Eye (tissue), 1 donor: ENCODE measurements around the gene TBC1D2B.
"Not testable (repeated sequence)": the region's sequence is repeated elsewhere in the genome, so short reads cannot be mapped to it uniquely, and the experiment has no call there.

ENCODE experiments used
- DNase-seq: peaks from one replicate; pipeline ENCODE4 v3.0.0-alpha.2; 2015

TBC1D2B gene

DNA sequence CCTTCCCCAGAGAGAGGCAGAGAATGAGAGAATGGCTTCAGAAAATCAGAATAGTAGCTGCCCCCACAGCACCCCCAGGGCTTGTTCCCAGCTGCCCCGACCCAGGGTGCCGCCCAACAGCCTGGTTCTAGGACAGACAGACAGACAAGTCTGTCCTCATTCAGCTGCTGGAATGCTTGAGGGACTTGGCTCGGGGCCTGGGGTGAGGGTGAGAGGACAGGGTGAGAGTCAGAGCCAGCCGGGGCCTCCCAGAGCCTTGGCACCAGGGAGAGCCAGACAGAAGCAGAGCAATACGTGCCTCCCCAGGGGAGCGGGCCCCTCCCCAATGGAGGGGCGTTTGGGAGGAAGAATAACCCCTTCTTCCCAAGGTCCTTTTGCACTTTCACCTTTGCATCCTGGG, 105.6 kb downstream of the TBC1D2B start:
- DNase-seq = not testable (repeated sequence)

DNA sequence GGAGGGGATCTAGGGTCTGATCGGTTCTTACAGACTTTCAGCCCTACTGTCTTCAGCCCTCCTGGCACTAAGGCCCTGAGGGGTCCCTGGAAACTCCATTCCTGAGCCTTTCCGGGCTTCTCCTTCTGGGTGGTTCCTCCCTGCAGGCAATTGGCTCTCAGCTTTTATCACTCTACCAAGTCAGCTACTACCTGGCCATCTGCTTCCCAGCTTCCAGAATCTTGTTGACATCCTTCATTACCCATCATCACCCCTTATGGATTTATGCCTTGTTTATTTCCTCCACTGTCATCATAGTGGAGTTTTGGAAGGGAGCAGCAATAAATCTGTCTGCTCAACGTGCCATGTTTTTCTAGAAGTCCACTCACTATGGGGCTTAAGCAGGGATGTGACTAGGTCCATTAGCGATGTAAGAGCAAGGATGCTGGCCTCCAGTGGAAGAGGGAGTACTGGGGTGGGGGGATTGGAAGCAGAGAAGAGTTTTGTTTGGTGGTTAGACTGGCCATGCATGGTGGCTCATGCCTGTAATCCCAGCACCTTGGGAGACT, 106.6 kb downstream of the TBC1D2B start:
- DNase-seq = not testable (repeated sequence)

DNA sequence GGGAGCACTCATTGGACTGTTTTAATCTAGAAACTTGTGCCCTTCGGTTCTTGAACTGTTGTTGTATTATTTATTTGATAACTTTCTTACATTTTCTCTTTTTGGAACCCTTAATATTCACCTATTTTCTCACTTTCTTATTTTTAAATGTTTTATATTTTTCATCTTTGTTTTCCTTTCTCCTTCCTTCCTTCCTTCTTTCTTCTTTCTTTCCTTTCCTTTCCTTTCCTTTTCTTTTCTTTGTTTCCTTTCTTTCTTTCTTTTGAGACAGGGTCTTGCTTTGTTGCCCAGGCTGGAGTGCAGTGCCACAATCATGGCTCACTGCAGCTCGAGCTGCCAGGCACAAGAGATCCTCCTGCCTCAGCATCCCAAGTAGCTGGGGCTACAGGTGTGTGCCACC, 108.5 kb downstream of the TBC1D2B start:
- DNase-seq = no peak

DNA sequence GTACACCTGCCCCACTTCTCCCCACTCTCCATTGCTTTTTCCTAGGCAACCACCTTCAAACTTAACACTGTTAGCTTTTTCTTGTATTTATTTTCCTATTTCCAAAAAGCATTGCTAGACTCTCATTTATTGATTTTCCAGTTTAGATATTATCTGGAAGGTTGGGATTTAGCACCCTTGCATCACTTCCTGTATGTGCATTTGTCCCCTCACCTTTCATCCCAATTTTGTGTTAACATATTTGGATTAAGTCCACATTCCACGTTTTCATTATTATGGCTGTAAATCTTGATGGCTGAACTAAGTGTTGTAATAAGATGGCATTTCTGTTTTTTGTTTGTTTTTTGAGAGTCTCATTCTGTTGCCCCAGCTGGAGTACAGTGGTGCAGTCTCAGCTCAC, 109.7 kb downstream of the TBC1D2B start:
- no peak for DNase-seq

DNA sequence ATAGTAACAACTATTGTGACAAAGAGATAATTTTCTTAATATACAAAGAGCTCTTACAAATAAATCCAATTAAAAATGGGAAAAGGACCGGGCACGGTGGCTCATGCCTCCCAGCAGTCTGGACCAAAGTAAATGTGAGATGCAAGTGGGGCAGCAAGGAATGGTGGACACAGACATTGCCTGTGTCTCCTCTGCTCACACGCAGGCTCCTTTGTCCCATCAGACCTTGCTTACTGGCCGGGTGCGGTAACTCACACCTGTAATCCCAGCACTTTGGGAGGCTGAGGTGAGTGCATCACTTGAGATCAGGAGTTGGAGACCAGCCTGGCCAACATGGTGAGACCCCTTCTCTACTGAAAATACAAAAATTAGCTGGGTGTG, 110.3 kb downstream of the TBC1D2B start:
- DNase-seq = not testable (repeated sequence)

DNA sequence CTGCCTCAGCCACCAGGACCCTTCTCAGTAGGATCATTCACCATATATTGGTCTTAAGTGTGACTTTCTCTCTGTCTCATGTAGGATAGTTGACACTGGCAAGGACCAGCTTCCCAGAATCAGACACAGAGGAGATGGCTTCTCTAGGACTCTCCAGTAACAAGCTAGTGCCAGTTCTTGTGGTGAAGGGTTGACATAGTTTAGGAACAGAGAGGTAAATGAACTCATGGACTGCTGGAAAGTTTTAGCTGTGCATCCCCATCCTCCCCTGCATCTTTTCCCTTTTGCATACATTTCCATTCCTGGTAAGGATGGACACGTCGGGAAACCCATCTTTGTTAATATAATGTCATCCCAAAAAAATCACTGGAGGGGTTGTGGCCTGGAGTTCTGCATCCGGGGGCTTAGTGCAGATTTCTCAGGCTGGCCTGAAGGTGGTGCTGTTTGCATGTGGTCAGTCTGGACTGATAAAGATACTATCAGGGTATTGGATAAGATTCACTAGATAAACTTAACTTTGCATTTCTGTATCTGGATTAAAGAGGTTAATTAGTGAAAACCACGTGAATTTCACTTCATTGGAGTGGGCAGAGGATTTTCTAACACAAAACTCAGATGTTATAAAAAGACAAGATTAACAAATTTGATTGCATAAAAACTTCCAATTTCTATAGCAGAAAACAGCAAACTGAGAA, 110.8 kb downstream of the TBC1D2B start:
- peak; percentile 62 for DNase-seq

DNA sequence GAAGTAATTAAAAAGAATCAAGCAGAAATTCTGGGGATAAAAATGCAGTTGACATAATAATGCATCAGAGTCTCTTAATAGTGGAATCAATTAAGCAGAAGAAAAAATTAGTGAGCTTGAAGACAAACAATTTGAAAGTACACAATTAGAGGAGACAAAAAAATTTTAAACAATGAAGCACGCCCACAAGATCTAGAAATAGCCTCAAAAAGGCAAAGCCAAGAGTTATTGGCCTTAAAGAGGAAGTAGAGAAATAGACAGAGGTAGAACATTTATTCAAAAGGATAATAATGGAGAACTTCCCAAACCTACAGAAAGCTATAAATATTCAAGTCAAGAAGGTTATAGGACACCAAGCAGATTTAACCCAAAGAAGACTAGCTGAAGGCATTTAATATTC, 113.3 kb downstream of the TBC1D2B start:
- DNase-seq = no peak

DNA sequence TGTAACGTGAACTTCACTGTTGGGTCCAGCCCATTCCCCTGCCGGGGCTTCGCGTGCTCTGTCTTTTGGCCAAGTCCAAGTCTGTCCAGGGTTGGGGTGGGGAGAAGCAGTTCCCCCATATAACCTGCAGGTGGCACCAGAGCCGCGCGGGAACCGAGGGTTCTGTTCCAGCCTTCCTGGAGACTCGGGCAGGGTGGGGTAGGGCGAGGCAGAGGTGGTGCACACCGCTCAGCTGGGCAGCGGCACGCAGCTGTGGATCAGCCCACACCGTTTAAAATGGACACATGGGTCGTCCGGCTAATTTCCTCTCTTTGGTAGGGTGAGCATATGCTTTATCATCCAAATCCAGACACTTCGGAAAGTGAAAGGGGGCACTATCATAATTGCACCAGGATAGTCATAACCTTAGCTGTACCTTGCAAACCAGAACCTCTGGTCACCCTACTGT, 118.1 kb downstream of the TBC1D2B start:
- DNase-seq = peak; percentile 91

DNA sequence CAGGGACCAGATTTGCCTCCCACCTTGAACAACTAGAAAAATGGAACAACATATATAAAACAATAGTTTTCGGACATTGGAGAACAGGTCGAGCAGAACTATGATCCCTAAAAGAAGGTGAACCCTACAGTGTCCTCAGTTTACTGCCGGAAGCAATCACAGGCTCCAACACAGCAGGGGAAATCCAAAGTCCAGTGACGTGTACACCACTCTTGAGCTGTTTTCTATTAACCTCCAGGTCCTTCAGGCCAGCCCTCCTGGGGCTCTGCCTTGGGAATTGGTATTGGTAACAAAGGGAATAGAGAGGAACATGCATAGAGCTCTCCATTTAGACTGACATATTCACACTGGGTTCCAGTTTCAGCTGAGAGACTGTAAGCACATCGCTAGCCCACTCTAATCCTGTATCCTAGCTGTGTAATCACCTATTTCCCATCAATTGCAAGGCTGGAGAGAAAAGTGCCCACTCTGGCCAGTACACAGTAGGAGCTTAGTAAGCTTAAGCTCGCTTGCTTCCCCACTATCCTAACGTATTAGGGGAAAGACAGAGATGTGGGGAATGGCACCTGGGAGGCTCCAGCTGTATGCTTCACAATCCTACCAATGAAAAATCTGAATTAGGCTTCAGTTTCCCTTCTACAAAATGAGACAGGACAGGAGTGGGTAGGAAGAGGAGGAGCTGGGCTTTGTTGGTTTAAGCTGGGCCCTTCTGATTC, 118.6 kb downstream of the TBC1D2B start:
- not testable (repeated sequence) for DNase-seq

DNA sequence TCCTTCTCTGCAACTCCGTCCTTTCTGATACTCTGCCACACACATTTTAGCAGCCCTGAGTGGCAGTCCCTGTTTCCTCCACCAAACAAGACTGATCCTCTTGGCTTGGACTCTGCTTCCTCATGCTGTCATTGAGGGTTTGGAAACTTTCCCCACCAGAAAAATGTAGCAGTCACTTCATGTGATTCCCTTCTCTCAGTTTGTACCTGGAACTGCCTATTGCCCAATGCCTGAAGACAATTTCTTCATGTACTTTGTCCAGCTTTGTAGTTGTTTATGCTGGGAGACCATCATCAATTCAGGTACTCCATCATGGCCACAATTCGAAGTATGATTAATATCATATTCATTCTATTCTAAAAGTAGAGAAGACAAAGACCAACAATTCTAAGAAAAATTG, 119.5 kb downstream of the TBC1D2B start:
- DNase-seq = not testable (repeated sequence)

DNA sequence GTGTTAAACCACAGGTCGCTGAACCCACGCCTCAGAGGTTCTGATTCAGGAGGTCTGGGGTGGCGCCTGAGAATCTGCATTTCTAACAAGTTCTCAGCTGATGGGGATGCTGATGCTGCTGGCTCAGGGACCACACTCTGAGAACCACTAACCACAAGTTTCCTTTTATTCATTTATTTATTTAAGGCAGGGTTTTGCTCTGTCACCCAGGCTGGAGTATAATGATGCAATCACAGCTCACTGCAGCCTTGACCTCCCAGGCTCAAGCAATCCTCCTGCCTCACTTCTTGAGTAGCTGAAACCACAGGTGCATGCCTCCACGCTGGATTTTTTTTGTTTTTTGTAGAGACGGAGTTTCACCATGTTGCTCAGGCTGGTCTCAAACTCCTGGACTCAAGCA, 123.6 kb downstream of the TBC1D2B start:
- DNase-seq = not testable (repeated sequence)

DNA sequence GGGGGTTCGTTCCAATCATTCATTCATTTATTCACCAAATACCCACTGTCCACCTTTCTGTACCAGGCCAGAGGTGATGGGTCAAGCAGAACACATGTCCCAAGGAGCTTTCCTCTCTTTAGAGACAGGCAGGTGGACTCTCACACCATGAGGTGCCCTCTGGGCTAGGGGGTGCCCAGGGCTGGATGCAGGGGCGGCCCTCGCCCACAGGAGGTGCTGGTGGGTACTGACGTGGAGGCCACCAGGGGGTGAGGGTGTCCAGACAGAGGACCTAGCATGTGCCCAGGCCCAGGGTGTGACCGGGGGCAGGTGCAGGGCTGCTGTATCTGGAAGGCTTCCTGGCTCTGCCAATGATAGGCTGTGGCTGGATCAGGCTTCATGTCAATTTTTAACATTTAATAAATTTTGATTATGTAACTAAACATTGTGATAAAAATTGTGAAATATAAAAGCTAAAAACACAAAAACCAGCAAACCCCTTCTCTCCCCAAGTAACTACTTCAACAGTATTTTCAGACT, 124.5 kb downstream of the TBC1D2B start:
- DNase-seq = not testable (repeated sequence)

DNA sequence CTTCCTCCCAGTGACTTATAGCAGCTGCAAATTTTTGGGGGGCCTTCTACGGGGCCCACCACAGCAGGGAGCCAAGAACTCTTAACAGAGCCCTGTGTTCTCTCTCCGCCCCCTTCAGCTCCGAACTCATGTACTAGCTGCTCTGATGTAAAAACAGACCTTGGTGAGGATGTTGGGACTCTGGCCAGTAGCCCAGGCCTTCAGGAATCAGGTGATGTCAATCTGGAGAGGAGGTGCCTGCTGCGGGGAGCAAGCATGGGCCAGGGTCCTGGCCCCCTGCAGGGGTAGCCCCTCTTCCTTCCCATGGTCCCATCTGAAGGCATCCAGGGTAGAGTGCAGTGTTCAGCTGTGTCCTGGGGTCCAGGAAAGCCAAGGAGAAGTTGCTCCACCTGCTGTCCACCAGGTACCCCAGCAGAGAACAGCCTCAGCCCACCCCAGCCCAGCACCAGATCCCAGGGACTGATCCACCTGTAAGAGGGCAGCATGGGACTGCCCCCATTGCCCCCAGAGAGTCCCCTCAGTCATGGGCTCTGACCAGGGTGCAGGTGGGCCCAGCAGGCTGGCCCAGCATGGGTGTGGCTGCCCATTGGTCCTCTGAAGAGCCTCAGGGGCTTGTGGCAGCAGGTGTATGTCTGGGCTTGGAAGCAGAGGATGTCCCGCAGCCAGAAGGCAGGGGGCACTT, 126.3 kb downstream of the TBC1D2B start:
- DNase-seq = not testable (repeated sequence)

DNA sequence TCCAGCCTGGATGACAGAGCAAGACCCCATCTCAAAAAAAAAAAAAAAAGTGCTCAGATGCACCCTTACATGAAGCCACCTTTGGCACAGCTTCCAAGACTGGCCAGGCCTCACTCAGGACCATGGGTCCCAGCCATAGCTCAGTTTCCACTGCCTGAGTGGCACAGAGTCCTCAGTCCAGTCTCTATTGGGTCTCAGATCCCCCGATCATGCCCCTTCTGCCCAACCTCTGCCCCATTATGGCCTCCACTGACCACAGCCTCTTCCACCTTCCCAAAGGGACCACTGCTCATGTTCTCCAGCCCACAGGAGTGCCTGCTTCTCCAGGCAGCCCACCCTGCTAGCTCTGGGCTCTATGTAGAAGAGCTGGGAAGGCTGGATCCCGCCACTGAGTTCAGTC, 127.0 kb downstream of the TBC1D2B start:
- not testable (repeated sequence) for DNase-seq

DNA sequence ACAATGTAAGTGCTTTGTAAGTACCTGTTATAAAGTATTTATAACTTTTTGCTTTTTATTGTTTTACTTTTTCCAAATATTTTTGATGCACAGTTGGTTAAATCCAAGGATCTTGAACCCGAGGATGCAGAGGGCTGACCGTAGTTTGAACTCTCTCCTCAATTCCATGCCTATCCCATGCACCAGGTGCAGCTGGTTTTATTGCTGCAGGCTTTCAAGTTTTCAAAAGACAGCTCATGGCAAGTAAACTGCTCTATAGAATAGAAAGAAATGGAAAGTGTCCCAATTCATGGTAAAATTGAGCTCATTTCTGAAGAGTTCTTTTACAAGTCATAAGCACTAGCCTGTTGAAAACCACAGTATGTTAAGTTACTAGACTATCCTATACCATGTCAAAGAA, 131.9 kb downstream of the TBC1D2B start:
- DNase-seq = no peak
